ENCODE data around the gene ZNF324. TPM values are rescaled to one million over a fixed set of nuclear protein-coding genes. Genes with fewer than 3 reads are reported as not detected.

Gene ZNF324
- total RNA-seq, 1 experiment from 2014 or later, result 12.7 TPM

- no peak for DNase-seq
- Histone ChIP-seq H3K4ac (ENCODE audit: low read depth, low read length) (no peak overlapping the region), H3K9me3 (ENCODE audit: control insufficient read depth, low read depth, low read length) (no peaks in the 10 kb centered on the region), H4K5ac (ENCODE audit: insufficient read length, low read depth, low read length) (no peak overlapping the region), H2BK20ac (ENCODE audit: low read depth, low read length, poor library complexity, severe bottlenecking) (no peak overlapping the region), H3K27me3 (ENCODE audit: insufficient read depth, low read length) (no peaks in the 10 kb centered on the region), H3K9ac (ENCODE audit: extremely low read depth, insufficient read length, low read length) (no peak overlapping the region), H3K79me1 (ENCODE audit: insufficient read depth, low read depth, low read length, poor library complexity, severe bottlenecking) (no peaks in the 10 kb centered on the region), H2AFZ (ENCODE audit: low read length) (no peak overlapping the region), H3K4me2 (ENCODE audit: insufficient read depth, insufficient read length, low read length) (no peak overlapping the region), H3K23ac (ENCODE audit: insufficient read length, low read depth, low read length) (no peak overlapping the region), H3K14ac (ENCODE audit: insufficient read depth, low read length) (no peak overlapping the region), H3T11ph (ENCODE audit: low read length) (no peak overlapping the region), H3K56ac (ENCODE audit: insufficient read length, low read depth, low read length) (no peak overlapping the region), H3K18ac (ENCODE audit: insufficient read length, low read depth, low read length) (no peak overlapping the region), H4K8ac (replicated peaks; ENCODE audit: insufficient read length, low read depth, low read length) (no peak overlapping the region), H4K20me1 (ENCODE audit: control insufficient read depth, insufficient read depth, insufficient read length) (no peaks in the 10 kb centered on the region), H3K79me2 (ENCODE audit: insufficient read depth, low read length) (no peaks in the 10 kb centered on the region), H3K23me2 (ENCODE audit: insufficient read length, low read depth, low read length, poor library complexity, severe bottlenecking) (peaks cover 7% of the 10 kb centered on the region), H2BK12ac (ENCODE audit: insufficient read length, low read depth, low read length) (no peak overlapping the region), H3K4me1 (ENCODE audit: insufficient read depth, low read length) (no peaks in the 10 kb centered on the region), H2AK5ac (ENCODE audit: insufficient read length, low read length) (no peak overlapping the region), H4K91ac (ENCODE audit: insufficient read length, low read depth, low read length) (no peak overlapping the region), H2BK5ac (ENCODE audit: insufficient read length, low read length) (no peak overlapping the region), H3K27ac (ENCODE audit: insufficient read length, low read depth, low read length) (no peak overlapping the region), H2BK15ac (ENCODE audit: low read depth, low read length) (no peak overlapping the region), H2BK120ac (ENCODE audit: low read depth, low read length, poor library complexity, severe bottlenecking) (no peak overlapping the region)
- Mint-ChIP-seq H3K27me3 (ENCODE audit: low read depth) (no peaks in the 10 kb centered on the region; the same call in 1 of the 2 replicates), H3K9me3 (no peaks in the 10 kb centered on the region), H3K4me1 (peaks cover 9 to 13% of the 10 kb centered on the region in 2 experiments), H3K36me3 (ENCODE audit: insufficient read depth in 1 of 3, low read depth in 3 of 3) (peaks cover 2 to 20% (median 4%) of the 10 kb centered on the region in 3 experiments; a peak in 6 of 7 replicates), H3K4me3 (no peak overlapping the region; a peak in 1 of 5 replicates), H3K27ac (no peak overlapping the region)
- TF ChIP-seq, protein P1, sequence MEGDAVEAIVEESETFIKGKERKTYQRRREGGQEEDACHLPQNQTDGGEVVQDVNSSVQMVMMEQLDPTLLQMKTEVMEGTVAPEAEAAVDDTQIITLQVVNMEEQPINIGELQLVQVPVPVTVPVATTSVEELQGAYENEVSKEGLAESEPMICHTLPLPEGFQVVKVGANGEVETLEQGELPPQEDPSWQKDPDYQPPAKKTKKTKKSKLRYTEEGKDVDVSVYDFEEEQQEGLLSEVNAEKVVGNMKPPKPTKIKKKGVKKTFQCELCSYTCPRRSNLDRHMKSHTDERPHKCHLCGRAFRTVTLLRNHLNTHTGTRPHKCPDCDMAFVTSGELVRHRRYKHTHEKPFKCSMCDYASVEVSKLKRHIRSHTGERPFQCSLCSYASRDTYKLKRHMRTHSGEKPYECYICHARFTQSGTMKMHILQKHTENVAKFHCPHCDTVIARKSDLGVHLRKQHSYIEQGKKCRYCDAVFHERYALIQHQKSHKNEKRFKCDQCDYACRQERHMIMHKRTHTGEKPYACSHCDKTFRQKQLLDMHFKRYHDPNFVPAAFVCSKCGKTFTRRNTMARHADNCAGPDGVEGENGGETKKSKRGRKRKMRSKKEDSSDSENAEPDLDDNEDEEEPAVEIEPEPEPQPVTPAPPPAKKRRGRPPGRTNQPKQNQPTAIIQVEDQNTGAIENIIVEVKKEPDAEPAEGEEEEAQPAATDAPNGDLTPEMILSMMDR (conservative IDR thresholded peaks at IDR 0.05), result no peak
Measured at GRCh38 chr19:58473775-58474174, 6.9 kb downstream of the ZNF324 start.

Measured in H9 (cell line).